Type B pancreatic cell (in vitro differentiated cells): Measurements from ENCODE around the gene NCBP1. TPM values are rescaled to one million over a fixed set of nuclear protein-coding genes. Genes with fewer than 3 reads are reported as not detected.
"Not testable (repeated sequence)": the region's sequence is repeated elsewhere in the genome, so short reads cannot be mapped to it uniquely, and the experiment has no call there.

Experiments used
- DNase-seq: peaks from one replicate; pipeline ENCODE4 v3.0.0; 2021; ENCODE audit warnings: mixed read lengths; ENCODE audit not compliant: unreplicated experiment; ENCODE audit errors: extremely low spot score
- H3K27ac Mint-ChIP-seq: 2 replicates; pipeline ENCODE4 v1.8.0; 2021; ENCODE audit warnings: mild to moderate bottlenecking, mixed read lengths
- H3K27me3 Mint-ChIP-seq: 2 replicates; pipeline ENCODE4 v1.8.0; 2021; ENCODE audit warnings: mixed read lengths
- H3K36me3 Mint-ChIP-seq: 2 replicates; pipeline ENCODE4 v1.8.0; 2021; ENCODE audit warnings: mixed read lengths
- H3K4me1 Mint-ChIP-seq: one replicate; pipeline ENCODE4 v1.8.0; 2021; ENCODE audit warnings: mixed read lengths; ENCODE audit not compliant: unreplicated experiment
- H3K4me3 Mint-ChIP-seq: 2 replicates; pipeline ENCODE4 v1.8.0; 2021; ENCODE audit warnings: mild to moderate bottlenecking, mixed read lengths
- H3K9me3 Mint-ChIP-seq: 2 replicates; pipeline ENCODE4 v1.8.0; 2021; ENCODE audit warnings: mixed read lengths
- long read RNA-seq: library from polyadenylated mRNA; unstranded; transcript quantifications from one replicate; pipeline ENCODE4 v2.0.0, GENCODE V29; 2020
- total RNA-seq: library from RNA; stranded (reverse); gene quantifications from 2 replicates; pipeline ENCODE4 v1.2.1, GENCODE V29; 2021; ENCODE audit warnings: low replicate concordance
- TF ChIP-seq, protein P1 (sequence below): fragments of 200-600 bp; sonication (generic); conservative IDR thresholded peaks from 2 replicates; pipeline ENCODE4 v1.5.0; 2021; ENCODE audit warnings: antibody characterized with exemption, mild to moderate bottlenecking

Gene NCBP1, protein sequence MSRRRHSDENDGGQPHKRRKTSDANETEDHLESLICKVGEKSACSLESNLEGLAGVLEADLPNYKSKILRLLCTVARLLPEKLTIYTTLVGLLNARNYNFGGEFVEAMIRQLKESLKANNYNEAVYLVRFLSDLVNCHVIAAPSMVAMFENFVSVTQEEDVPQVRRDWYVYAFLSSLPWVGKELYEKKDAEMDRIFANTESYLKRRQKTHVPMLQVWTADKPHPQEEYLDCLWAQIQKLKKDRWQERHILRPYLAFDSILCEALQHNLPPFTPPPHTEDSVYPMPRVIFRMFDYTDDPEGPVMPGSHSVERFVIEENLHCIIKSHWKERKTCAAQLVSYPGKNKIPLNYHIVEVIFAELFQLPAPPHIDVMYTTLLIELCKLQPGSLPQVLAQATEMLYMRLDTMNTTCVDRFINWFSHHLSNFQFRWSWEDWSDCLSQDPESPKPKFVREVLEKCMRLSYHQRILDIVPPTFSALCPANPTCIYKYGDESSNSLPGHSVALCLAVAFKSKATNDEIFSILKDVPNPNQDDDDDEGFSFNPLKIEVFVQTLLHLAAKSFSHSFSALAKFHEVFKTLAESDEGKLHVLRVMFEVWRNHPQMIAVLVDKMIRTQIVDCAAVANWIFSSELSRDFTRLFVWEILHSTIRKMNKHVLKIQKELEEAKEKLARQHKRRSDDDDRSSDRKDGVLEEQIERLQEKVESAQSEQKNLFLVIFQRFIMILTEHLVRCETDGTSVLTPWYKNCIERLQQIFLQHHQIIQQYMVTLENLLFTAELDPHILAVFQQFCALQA
- 41.8 and 44.4 TPM in 2 replicates for total RNA-seq
- long read RNA-seq, full-length matches to known transcripts: 52 of 87 reads
- long read RNA-seq, partial matches to known transcripts: 22 of 87 reads
- long read RNA-seq, other reads (novel, unspliced or antisense): 13 of 87 reads

DNA sequence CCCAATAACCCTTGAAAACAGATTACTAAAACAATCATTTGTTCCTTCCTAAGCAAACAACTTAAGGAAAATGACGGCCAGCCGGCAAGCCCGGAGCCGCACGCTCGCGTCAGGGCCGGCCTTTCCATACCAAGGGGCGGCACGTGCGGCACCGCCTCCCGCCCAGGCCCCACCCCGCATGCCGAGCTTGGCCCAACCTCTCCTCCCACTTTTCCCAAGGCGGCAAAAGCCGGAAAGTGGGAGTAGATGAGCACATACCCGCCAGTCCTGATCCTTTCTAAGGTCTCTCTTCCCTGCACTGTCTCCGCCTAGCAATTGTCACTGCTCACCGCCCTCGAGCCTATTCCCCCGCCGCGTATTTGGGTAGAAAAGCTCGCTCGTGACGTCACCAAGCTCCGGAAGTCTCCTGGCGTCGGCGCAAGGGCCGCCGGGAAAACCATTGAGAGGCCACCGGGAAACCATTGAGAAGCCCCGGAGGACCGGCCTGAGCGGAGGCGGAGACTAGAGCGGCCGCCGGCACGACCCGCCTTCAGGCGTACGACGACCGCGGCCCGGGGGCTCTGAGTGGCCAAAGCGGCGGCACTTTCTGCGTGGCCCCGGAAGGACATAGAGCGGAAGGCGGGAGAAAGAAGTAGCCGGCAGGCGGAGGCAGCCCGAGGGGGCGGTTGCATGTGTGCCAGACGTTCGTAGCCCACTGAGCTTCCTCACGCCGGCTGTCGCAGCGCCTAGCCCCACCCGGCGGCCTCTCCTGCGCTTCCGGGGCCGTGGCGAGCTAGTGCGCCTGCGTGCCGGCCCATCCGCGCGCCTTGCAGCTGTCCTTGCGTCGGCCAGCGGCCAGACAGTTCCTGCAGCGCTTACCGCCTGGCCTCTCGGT is at the start of gene NCBP1, which contains the start of gene TSTD2:
TSS of gene NCBP1 (plus strand) at position 837 of the 874 bp plus-strand sequence. CDS start 61 bp downstream, outside the sequence.
TSS of gene TSTD2 (minus strand) at position 384 of the 874 bp plus-strand sequence. CDS start 5,806 bp downstream, outside the sequence.
- Mint-ChIP-seq H3K9me3 (no peaks in the 10 kb centered on the region), H3K36me3 (no peaks in the 10 kb centered on the region), H3K27me3 (no peaks in the 10 kb centered on the region), H3K4me3 (peak within 1 kb of the TSS; percentile 97), H3K27ac (peak within 1 kb of the TSS; percentile 99), H3K4me1 (peaks cover 35% of the 10 kb centered on the region)
- DNase-seq: peak; percentile 96
- TF ChIP-seq, protein P1, sequence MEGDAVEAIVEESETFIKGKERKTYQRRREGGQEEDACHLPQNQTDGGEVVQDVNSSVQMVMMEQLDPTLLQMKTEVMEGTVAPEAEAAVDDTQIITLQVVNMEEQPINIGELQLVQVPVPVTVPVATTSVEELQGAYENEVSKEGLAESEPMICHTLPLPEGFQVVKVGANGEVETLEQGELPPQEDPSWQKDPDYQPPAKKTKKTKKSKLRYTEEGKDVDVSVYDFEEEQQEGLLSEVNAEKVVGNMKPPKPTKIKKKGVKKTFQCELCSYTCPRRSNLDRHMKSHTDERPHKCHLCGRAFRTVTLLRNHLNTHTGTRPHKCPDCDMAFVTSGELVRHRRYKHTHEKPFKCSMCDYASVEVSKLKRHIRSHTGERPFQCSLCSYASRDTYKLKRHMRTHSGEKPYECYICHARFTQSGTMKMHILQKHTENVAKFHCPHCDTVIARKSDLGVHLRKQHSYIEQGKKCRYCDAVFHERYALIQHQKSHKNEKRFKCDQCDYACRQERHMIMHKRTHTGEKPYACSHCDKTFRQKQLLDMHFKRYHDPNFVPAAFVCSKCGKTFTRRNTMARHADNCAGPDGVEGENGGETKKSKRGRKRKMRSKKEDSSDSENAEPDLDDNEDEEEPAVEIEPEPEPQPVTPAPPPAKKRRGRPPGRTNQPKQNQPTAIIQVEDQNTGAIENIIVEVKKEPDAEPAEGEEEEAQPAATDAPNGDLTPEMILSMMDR: no peak

GRCh38 chr9:97584778-97585177 is 48.8 kb upstream of the NCBP1 start:
- not testable (repeated sequence) for DNase-seq, H3K9me3 Mint-ChIP-seq, H3K4me1 Mint-ChIP-seq, H3K27ac Mint-ChIP-seq, H3K27me3 Mint-ChIP-seq, H3K4me3 Mint-ChIP-seq, H3K36me3 Mint-ChIP-seq

- not testable (repeated sequence) for H3K36me3 Mint-ChIP-seq, H3K27me3 Mint-ChIP-seq, DNase-seq, H3K9me3 Mint-ChIP-seq, H3K27ac Mint-ChIP-seq, H3K4me1 Mint-ChIP-seq, H3K4me3 Mint-ChIP-seq
Measured at GRCh38 chr9:97586909-97587308, 46.7 kb upstream of the NCBP1 start.

DNA sequence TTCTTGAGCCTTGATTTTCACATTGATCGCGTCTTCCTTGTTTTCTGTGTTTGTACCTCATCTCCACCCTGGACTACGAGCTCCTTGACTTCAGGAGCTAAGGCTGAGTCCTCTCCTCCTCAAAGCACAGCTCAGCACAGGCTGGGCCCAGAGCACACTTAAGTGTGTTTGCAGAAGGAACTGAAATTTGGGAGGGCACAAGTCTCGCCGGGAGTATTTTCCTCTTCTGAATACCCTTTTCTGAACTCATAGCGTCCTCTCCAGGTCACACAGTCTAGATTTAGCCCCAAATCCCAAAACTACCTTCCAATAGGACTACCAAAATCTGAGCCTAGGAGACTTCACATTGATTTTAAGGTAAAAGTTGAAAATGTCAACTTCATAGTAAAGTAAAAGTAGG is 42.1 kb upstream of the NCBP1 start:
- DNase-seq: no peak
- H3K36me3 Mint-ChIP-seq: no peaks in the 10 kb centered on the region
- H3K4me1 Mint-ChIP-seq: no peaks in the 10 kb centered on the region
- TF ChIP-seq, protein P1: no peak
- H3K9me3 Mint-ChIP-seq: no peaks in the 10 kb centered on the region
- H3K4me3 Mint-ChIP-seq: no peak overlapping the region
- H3K27ac Mint-ChIP-seq: no peak overlapping the region
- peaks cover 6% of the 10 kb centered on the region for H3K27me3 Mint-ChIP-seq

DNA sequence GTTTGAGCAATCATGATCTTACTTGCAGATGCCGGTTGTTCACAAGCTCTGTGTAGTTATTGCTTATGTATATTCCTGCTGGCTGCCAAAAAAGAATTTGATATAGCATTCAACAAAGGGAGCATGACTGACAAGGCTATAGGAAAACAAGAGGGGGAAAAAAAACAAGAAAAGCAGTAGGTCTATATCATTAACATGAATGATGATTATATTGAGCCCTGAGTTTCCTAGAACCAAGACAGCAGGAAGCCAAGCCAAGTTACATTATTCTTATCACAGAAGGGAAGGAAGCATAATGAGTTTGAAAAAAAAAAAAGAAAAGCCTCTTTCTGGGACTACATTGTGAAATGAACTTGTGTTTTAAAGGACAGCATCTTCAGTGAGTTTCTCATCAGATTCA is 41.5 kb upstream of the NCBP1 start:
- no peak for DNase-seq
- Mint-ChIP-seq H3K4me1 (no peaks in the 10 kb centered on the region), H3K27me3 (peaks cover 6% of the 10 kb centered on the region), H3K4me3 (no peak overlapping the region), H3K36me3 (no peaks in the 10 kb centered on the region), H3K27ac (no peak overlapping the region), H3K9me3 (no peaks in the 10 kb centered on the region)
- TF ChIP-seq, protein P1: no peak

- H3K9me3 Mint-ChIP-seq: no peaks in the 10 kb centered on the region
- H3K4me1 Mint-ChIP-seq: peaks cover 5% of the 10 kb centered on the region
- peaks cover 3% of the 10 kb centered on the region for H3K27me3 Mint-ChIP-seq
- no peak overlapping the region for H3K27ac Mint-ChIP-seq
- H3K36me3 Mint-ChIP-seq: no peaks in the 10 kb centered on the region
- H3K4me3 Mint-ChIP-seq: no peak overlapping the region
- no peak for DNase-seq
- TF ChIP-seq, protein P1: no peak
Measured at GRCh38 chr9:97593960-97594359, 39.7 kb upstream of the NCBP1 start.
